Gastrocnemius medialis (tissue), 4 donors: ENCODE results near the gene AKAIN1.

ENCODE experiments used
- POLR2A ChIP-seq, 2 donors: fragments of 450-650 bp; IDR thresholded peaks; one replicate each; pipeline ENCODE4 v1.6.1; 2017; ENCODE audit warnings: antibody characterized with exemption in 2 of 2, mild to moderate bottlenecking in 2 of 2, moderate library complexity in 2 of 2
- TF ChIP-seq, protein P1 (sequence below), 5 experiments: fragments of 450-650 bp in 3 of 5; fragments of 200-600 bp in 2 of 5; sonication (generic) in 2 of 5; IDR thresholded peaks in 4 of 5; conservative IDR thresholded peaks in 1 of 5; 1 replicate in 4 of 5; 2 replicates in 1 of 5; pipeline ENCODE4 v1.5.1; 2016 to 2019; ENCODE audit warnings: antibody characterized with exemption in 5 of 5, mild to moderate bottlenecking in 3 of 5, moderate library complexity in 3 of 5

DNA sequence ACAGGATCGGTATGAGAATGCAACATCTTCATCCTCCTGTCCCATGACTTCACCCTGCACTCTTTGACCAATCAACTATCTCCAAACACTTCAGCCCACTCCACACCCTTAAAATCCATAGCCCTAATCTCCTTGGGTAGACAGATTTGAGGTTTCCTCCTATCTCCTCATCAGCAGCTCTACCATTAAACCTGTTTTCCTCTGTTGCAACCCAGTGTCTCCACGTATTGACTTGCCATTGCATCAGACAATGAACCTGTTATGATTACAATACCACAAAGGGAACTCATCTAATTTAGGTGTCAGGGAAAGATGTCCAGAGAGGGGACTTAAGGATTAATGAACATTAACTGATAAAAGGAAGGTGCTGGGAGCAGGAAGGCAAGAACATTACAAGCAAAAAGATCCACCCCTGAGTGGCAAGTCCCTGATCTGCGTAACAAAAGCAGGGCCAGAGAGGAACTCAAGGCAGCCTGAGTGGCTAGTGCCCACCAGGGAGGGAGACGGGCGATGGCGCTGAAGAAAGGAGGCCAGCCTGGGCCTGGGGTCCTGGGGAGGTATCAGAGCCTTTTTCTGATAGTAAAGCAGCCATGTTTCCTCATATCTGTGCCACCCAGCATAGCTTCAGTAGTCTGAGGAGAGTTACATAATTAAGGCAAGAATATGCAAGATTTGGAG is 44.6 kb downstream of the AKAIN1 start:
- TF ChIP-seq, protein P1, sequence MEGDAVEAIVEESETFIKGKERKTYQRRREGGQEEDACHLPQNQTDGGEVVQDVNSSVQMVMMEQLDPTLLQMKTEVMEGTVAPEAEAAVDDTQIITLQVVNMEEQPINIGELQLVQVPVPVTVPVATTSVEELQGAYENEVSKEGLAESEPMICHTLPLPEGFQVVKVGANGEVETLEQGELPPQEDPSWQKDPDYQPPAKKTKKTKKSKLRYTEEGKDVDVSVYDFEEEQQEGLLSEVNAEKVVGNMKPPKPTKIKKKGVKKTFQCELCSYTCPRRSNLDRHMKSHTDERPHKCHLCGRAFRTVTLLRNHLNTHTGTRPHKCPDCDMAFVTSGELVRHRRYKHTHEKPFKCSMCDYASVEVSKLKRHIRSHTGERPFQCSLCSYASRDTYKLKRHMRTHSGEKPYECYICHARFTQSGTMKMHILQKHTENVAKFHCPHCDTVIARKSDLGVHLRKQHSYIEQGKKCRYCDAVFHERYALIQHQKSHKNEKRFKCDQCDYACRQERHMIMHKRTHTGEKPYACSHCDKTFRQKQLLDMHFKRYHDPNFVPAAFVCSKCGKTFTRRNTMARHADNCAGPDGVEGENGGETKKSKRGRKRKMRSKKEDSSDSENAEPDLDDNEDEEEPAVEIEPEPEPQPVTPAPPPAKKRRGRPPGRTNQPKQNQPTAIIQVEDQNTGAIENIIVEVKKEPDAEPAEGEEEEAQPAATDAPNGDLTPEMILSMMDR (IDR thresholded peaks at IDR 0.05 in 4 of 5, conservative IDR thresholded peaks at IDR 0.05 in 1 of 5) = no peak
- no peak for TF ChIP-seq POLR2A (IDR thresholded peaks at IDR 0.05)
